H1 (cell line): ENCODE measurements around the gene AWAT2. TPM values are rescaled to one million over a fixed set of nuclear protein-coding genes. Genes with fewer than 3 reads are reported as not detected.

Experiments used
- CTCF ChIA-PET: fragments of 300-600 bp; sonication (Branson Sonifier 250); formaldehyde crosslinking; loops from one replicate; lab custom pipeline; 2021; ENCODE audit not compliant: partially characterized antibody; lab: Charles Lee
- POLR2A ChIA-PET: fragments of 300-600 bp; sonication (Branson Sonifier 250); formaldehyde crosslinking; loops from one replicate; lab custom pipeline; 2021; ENCODE audit warnings: inconsistent platforms; ENCODE audit not compliant: partially characterized antibody; lab: Charles Lee
- DNase-seq, 2 experiments: peaks; one replicate each; pipeline versions ENCODE4 v3.0.0 to v3.0.0-alpha.2; 2010 to 2022; ENCODE audit warnings: low spot score in 2 of 2, low read depth in 1 of 2, mixed read lengths in 1 of 2
- FAIRE-seq: peaks from 2 replicates; lab custom pipeline; 2011; peaks lifted over from hg19 to GRCh38; lab: Jason Lieb, UNC
- H2AFZ ChIP-seq: 2 replicates; pipeline ENCODE4 v1.8.1; 2012; ENCODE audit warnings: low read length, inconsistent platforms
- H2AK5ac ChIP-seq: 2 replicates; pipeline ENCODE4 v1.6.1; 2013; ENCODE audit warnings: low read depth, low read length
- H2BK120ac ChIP-seq: replicated peaks from 2 replicates; pipeline ENCODE3; 2013; ENCODE audit warnings: low read depth, low read length, inconsistent platforms
- H2BK12ac ChIP-seq: 2 replicates; pipeline ENCODE4 v1.6.1; 2013; ENCODE audit warnings: low read depth, low read length
- H2BK15ac ChIP-seq: 2 replicates; pipeline ENCODE4 v1.6.1; 2013; ENCODE audit warnings: low read length
- H2BK20ac ChIP-seq: 2 replicates; pipeline ENCODE4 v1.6.1; 2013; ENCODE audit warnings: low read length
- H2BK5ac ChIP-seq: 2 replicates; pipeline ENCODE4 v1.6.1; 2013; ENCODE audit warnings: low read depth, low read length
- H3K14ac ChIP-seq: 2 replicates; pipeline ENCODE4 v1.6.1; 2013; ENCODE audit warnings: inconsistent platforms; ENCODE audit not compliant: insufficient read length
- H3K18ac ChIP-seq: 2 replicates; pipeline ENCODE4 v1.6.1; 2013; ENCODE audit warnings: low read length; ENCODE audit errors: extremely low read depth
- H3K23ac ChIP-seq: 2 replicates; pipeline ENCODE4 v1.6.1; 2013; ENCODE audit warnings: inconsistent platforms; ENCODE audit not compliant: insufficient read length
- H3K23me2 ChIP-seq: 2 replicates; pipeline ENCODE4 v1.6.1; 2013; ENCODE audit warnings: low read depth, low read length
- H3K27ac ChIP-seq: 2 replicates; pipeline ENCODE4 v1.6.1; 2011; ENCODE audit warnings: low read depth, low read length, inconsistent platforms
- H3K27me3 ChIP-seq, 4 experiments: replicated peaks in 1 of 4; 1 replicate in 1 of 4; 2 replicates in 3 of 4; pipeline versions ENCODE4 v1.6.1 to v1.8.1; 2011 to 2013; ENCODE audit warnings: low read length in 3 of 4, mild to moderate bottlenecking in 3 of 4, inconsistent platforms in 2 of 4, mixed read lengths in 2 of 4, moderate library complexity in 1 of 4; ENCODE audit not compliant: control insufficient read depth in 3 of 4, insufficient read depth in 3 of 4; ENCODE audit errors: extremely low read depth in 1 of 4
- H3K36me3 ChIP-seq, 4 experiments: 2 replicates each; pipeline versions ENCODE4 v1.6.1 to v1.8.1; 2011 to 2013; ENCODE audit warnings: mild to moderate bottlenecking in 4 of 4, low read length in 3 of 4, moderate library complexity in 2 of 4, control low read depth in 1 of 4, inconsistent platforms in 1 of 4; ENCODE audit not compliant: insufficient read depth in 4 of 4, control insufficient read depth in 2 of 4
- H3K4ac ChIP-seq: replicated peaks from 2 replicates; pipeline ENCODE3; 2013; ENCODE audit warnings: low read length, low read depth, mixed read lengths, inconsistent platforms; ENCODE audit not compliant: insufficient read length
- H3K4me1 ChIP-seq, 4 experiments: replicated peaks in 1 of 4; 1 replicate in 1 of 4; 2 replicates in 3 of 4; pipeline versions ENCODE4 v1.6.1 to v1.8.1; 2011 to 2013; ENCODE audit warnings: low read length in 3 of 4, inconsistent platforms in 2 of 4, mixed read lengths in 1 of 4; ENCODE audit not compliant: insufficient read depth in 4 of 4, control insufficient read depth in 3 of 4
- H3K4me2 ChIP-seq, 2 experiments: 2 replicates each; pipeline versions ENCODE4 v1.6.1 to v1.8.1; 2011 to 2013; ENCODE audit warnings: low read depth in 2 of 2, low read length in 2 of 2, control low read depth in 1 of 2, inconsistent platforms in 1 of 2, mild to moderate bottlenecking in 1 of 2; ENCODE audit not compliant: insufficient read depth in 1 of 2
- H3K4me3 ChIP-seq, 4 experiments: fragments of 200-600, 300-600 bp in 1 of 4; sonication (generic), shearing (Covaris generic), sonication (Bioruptor Twin) in 1 of 4; 2 replicates each; pipeline versions ENCODE4 v1.5.1 to v1.8.1; 2011 to 2016; ENCODE audit warnings: low read length in 4 of 4, low read depth in 3 of 4, control low read depth in 2 of 4, inconsistent platforms in 2 of 4, mild to moderate bottlenecking in 2 of 4, mixed read lengths in 1 of 4, moderate library complexity in 1 of 4; ENCODE audit not compliant: insufficient read depth in 2 of 4; ENCODE audit errors: extremely low read depth in 1 of 4
- H3K56ac ChIP-seq: replicated peaks from 2 replicates; pipeline ENCODE3; 2013; ENCODE audit warnings: low read depth, mild to moderate bottlenecking, mixed read lengths, low read length, inconsistent platforms; ENCODE audit not compliant: insufficient read length
- H3K79me1 ChIP-seq: 2 replicates; pipeline ENCODE4 v1.6.1; 2013; ENCODE audit warnings: low read depth, low read length, control low read depth
- H3K79me2 ChIP-seq, 2 experiments: 2 replicates each; pipeline versions ENCODE4 v1.6.1 to v1.8.1; 2012 to 2013; ENCODE audit warnings: low read length in 2 of 2, mild to moderate bottlenecking in 2 of 2, inconsistent platforms in 1 of 2; ENCODE audit not compliant: insufficient read depth in 2 of 2, control insufficient read depth in 1 of 2
- H3K9ac ChIP-seq, 4 experiments: replicated peaks in 1 of 4; 1 replicate in 1 of 4; 2 replicates in 3 of 4; pipeline versions ENCODE4 v1.6.1 to v1.8.1; 2011 to 2013; ENCODE audit warnings: low read depth in 3 of 4, low read length in 3 of 4, control low read depth in 2 of 4, mild to moderate bottlenecking in 2 of 4, moderate library complexity in 2 of 4, inconsistent platforms in 1 of 4; ENCODE audit errors: extremely low read depth in 1 of 4
- H3K9me3 ChIP-seq, 2 experiments: 2 replicates each; pipeline versions ENCODE4 v1.6.1 to v1.8.1; 2012 to 2013; ENCODE audit warnings: mild to moderate bottlenecking in 2 of 2, moderate library complexity in 2 of 2, control low read depth in 1 of 2, inconsistent platforms in 1 of 2, low read depth in 1 of 2, low read length in 1 of 2, mixed read lengths in 1 of 2; ENCODE audit not compliant: insufficient read depth in 2 of 2
- H4K20me1 ChIP-seq, 2 experiments: replicated peaks in 1 of 2; 2 replicates each; pipeline versions ENCODE3 to v1.8.1; 2011 to 2013; ENCODE audit warnings: inconsistent platforms in 2 of 2, low read length in 2 of 2, mild to moderate bottlenecking in 1 of 2; ENCODE audit not compliant: insufficient read depth in 2 of 2, control insufficient read depth in 1 of 2
- H4K5ac ChIP-seq: 2 replicates; pipeline ENCODE4 v1.6.1; 2013; ENCODE audit warnings: low read length, low read depth, mixed read lengths, inconsistent platforms; ENCODE audit not compliant: insufficient read length
- H4K8ac ChIP-seq: 2 replicates; pipeline ENCODE4 v1.8.0; 2013; ENCODE audit warnings: mild to moderate bottlenecking, moderate library complexity, low read length, inconsistent platforms; ENCODE audit not compliant: insufficient read depth; ENCODE audit errors: extremely low read depth
- H4K91ac ChIP-seq: replicated peaks from 2 replicates; pipeline ENCODE3; 2013; ENCODE audit warnings: low read length, mixed read lengths, inconsistent platforms; ENCODE audit not compliant: insufficient read length
- CTBP2 ChIP-seq: IDR thresholded peaks from 2 replicates; pipeline ENCODE4 v1.7.0; 2011; ENCODE audit warnings: borderline replicate concordance, mild to moderate bottlenecking, moderate library complexity, mixed read lengths, low read length; ENCODE audit not compliant: insufficient read depth, insufficient read length
- TEAD4 ChIP-seq: IDR thresholded peaks from 2 replicates; pipeline ENCODE4 v1.6.1; 2012; ENCODE audit warnings: low read depth, low read length, inconsistent platforms, mixed read lengths
- ZNF274 ChIP-seq: IDR thresholded peaks from 2 replicates; pipeline ENCODE4 v1.7.0; 2012; ENCODE audit warnings: low read length, borderline replicate concordance; ENCODE audit errors: extremely low read depth
- WGBS, 2 experiments: shearing (Covaris generic) in 1 of 2; methylation state at CpG; one replicate each; pipeline versions ENCODE4 v1.1.6 to v1.1.7; 2013 to 2015; ENCODE audit warnings: low lambda C conversion rate in 2 of 2, mixed read lengths in 2 of 2, inconsistent platforms in 1 of 2, low coverage in 1 of 2, missing lambda C conversion rate in 1 of 2; ENCODE audit not compliant: insufficient replicate concordance in 2 of 2, insufficient coverage in 1 of 2, insufficient read length in 1 of 2; ENCODE audit errors: extremely low coverage in 1 of 2, missing lambda C conversion rate in 1 of 2; 5-methylcytosine and 5-hydroxymethylcytosine counted together
- polyA plus RNA-seq, 7 experiments: library from polyadenylated mRNA; depleted of rRNA in 3 of 7; stranded (reverse) in 5 of 7; unstranded in 2 of 7; fragments of >200 nt in 5 of 7; fragments of 200-250 nt in 2 of 7; gene quantifications; 1 replicate in 5 of 7; 2 replicates in 1 of 7; 4 replicates in 1 of 7; pipeline versions ENCODE4 v1.2.1 to v1.2.3, GENCODE V29; 2011 to 2013; ENCODE audit warnings: missing spikeins in 2 of 7, mixed read lengths in 2 of 7
- total RNA-seq: library from RNA; stranded (reverse); fragmentation: NEBNext Ultra II Directional; extraction: Animal tissue kit (Norgen Biotek cat#: 25700); gene quantifications from 2 replicates; pipeline ENCODE4 v1.2.1, GENCODE V29; 2021

Gene AWAT2
- total and polyA plus RNA-seq, 2 of the 8 experiments (the other 6 are each of a cell fraction or from before 2014, with no cell fraction given) = not detected

DNA sequence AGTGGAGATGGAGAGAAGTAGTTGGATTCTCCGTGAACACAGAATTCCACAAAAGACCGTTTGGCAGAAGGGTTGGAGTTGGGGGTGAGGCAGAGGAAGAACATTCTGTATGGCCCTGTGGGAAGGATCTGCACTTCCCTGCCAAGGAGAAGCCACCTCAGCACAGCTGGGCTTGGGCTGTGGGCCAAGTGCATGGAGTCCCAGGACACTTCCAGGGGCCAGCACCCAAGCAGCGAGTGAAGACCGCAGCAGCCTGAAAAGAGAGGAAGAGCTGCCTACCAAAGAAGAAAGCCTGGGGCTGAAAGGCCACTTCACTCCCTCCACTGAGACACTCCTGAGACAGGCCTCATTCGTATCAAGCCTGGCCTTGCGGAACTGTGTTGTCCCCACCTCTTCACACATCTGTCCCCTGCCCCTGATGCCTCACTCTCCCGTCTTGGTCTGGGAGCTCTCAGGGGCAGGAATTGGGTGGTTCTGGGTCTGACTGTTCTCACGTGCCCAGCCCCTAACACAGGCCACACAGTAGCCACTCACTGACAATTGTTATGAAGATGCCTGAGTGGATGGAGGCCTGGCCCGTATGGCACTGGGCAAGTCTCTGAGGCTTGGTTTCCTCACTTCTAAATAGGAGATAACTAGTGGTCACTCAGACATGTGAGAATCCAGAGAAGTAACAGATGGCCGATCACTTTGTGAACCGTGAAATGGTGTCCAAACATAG is 3.3 kb upstream of the AWAT2 start:
- DNase-seq = no peak
- Histone ChIP-seq H3K27ac (no peak overlapping the region), H4K5ac (no peak overlapping the region), H3K56ac (no peak overlapping the region), H2AFZ (no peak overlapping the region), H3K4me1 (no peaks in the 10 kb centered on the region), H3K4ac (no peak overlapping the region), H3K9me3 (no peaks in the 10 kb centered on the region), H3K79me2 (no peaks in the 10 kb centered on the region), H4K91ac (no peak overlapping the region), H3K23me2 (no peaks in the 10 kb centered on the region), H3K23ac (no peak overlapping the region), H2BK20ac (no peak overlapping the region), H2BK12ac (no peak overlapping the region), H3K18ac (no peak overlapping the region), H3K36me3 (no peaks in the 10 kb centered on the region), H4K8ac (no peak overlapping the region; the same call in 1 of the 2 replicates), H2BK15ac (no peak overlapping the region), H3K4me2 (no peak overlapping the region), H3K9ac (no peak overlapping the region), H3K4me3 (no peak overlapping the region), H3K79me1 (no peaks in the 10 kb centered on the region), H2AK5ac (no peak overlapping the region), H2BK120ac (no peak overlapping the region), H2BK5ac (no peak overlapping the region), H3K14ac (no peak overlapping the region), H4K20me1 (no peaks in the 10 kb centered on the region), H3K27me3 (no peaks in the 10 kb centered on the region)
- 88% methylated on average over 10 of the region's 11 CpGs; no CpG with 5 or more reads in 1 of the 2 experiments for WGBS, 2 experiments
- CTCF ChIA-PET = no interaction called here
- POLR2A ChIA-PET = no interaction called here
- no peak for TF ChIP-seq CTBP2
- no peak for TF ChIP-seq ZNF274
- TF ChIP-seq TEAD4 = no peak
- no peak for FAIRE-seq
